Parathyroid adenoma (tissue), 2 donors: ENCODE data around the gene SLC9A3.

ENCODE experiments used
- H2AFZ ChIP-seq: fragments of 300-600 bp; sonication (generic); one replicate; pipeline ENCODE4 v1.7.0; 2017; ENCODE audit warnings: antibody characterized with exemption, mild to moderate bottlenecking
- H3K27ac ChIP-seq: fragments of 300-600 bp; sonication (generic); one replicate; pipeline ENCODE4 v1.7.0; 2017
- H3K27me3 ChIP-seq: fragments of 300-600 bp; sonication (generic); one replicate; pipeline ENCODE4 v1.7.0; 2017; ENCODE audit warnings: low read length; ENCODE audit not compliant: control insufficient read depth, insufficient read depth
- H3K36me3 ChIP-seq: fragments of 300-600 bp; sonication (generic); one replicate; pipeline ENCODE4 v1.7.0; 2017; ENCODE audit warnings: low read length; ENCODE audit not compliant: control insufficient read depth, insufficient read depth
- H3K4me1 ChIP-seq: fragments of 300-600 bp; sonication (generic); one replicate; pipeline ENCODE4 v1.7.0; 2017; ENCODE audit warnings: control low read depth
- H3K4me2 ChIP-seq: fragments of 300-600 bp; sonication (generic); one replicate; pipeline ENCODE4 v1.7.0; 2017; ENCODE audit warnings: low read length
- H3K4me3 ChIP-seq: fragments of 300-600 bp; sonication (generic); one replicate; pipeline ENCODE4 v1.7.0; 2017; ENCODE audit warnings: low read depth, low read length
- H3K79me2 ChIP-seq: fragments of 300-600 bp; sonication (generic); one replicate; pipeline ENCODE4 v1.7.0; 2017; ENCODE audit warnings: control low read depth
- H3K9ac ChIP-seq: fragments of 300-600 bp; sonication (generic); one replicate; pipeline ENCODE4 v1.7.0; 2017; ENCODE audit warnings: mild to moderate bottlenecking
- H3K9me3 ChIP-seq: fragments of 300-600 bp; sonication (generic); one replicate; pipeline ENCODE4 v1.7.0; 2017; ENCODE audit warnings: low read length; ENCODE audit not compliant: control insufficient read depth
- TF ChIP-seq, protein P1 (sequence below): fragments of 300-600 bp; sonication (generic); IDR thresholded peaks from one replicate; pipeline ENCODE4 v1.7.0; 2017; ENCODE audit warnings: antibody characterized with exemption, mild to moderate bottlenecking
- donor health status: primary hyperparathyroidism.

SLC9A3 gene

GRCh38 chr5:535846-536698, 11.8 kb upstream of the SLC9A3 start:
- Histone ChIP-seq H3K36me3 (no peaks in the 10 kb centered on the region), H3K4me3 (no peak overlapping the region), H3K27ac (no peak overlapping the region), H3K9me3 (no peaks in the 10 kb centered on the region), H3K79me2 (no peaks in the 10 kb centered on the region), H3K27me3 (peaks cover 4% of the 10 kb centered on the region), H2AFZ (no peak overlapping the region), H3K9ac (no peak overlapping the region), H3K4me1 (no peaks in the 10 kb centered on the region), H3K4me2 (no peak overlapping the region)
- TF ChIP-seq, protein P1, sequence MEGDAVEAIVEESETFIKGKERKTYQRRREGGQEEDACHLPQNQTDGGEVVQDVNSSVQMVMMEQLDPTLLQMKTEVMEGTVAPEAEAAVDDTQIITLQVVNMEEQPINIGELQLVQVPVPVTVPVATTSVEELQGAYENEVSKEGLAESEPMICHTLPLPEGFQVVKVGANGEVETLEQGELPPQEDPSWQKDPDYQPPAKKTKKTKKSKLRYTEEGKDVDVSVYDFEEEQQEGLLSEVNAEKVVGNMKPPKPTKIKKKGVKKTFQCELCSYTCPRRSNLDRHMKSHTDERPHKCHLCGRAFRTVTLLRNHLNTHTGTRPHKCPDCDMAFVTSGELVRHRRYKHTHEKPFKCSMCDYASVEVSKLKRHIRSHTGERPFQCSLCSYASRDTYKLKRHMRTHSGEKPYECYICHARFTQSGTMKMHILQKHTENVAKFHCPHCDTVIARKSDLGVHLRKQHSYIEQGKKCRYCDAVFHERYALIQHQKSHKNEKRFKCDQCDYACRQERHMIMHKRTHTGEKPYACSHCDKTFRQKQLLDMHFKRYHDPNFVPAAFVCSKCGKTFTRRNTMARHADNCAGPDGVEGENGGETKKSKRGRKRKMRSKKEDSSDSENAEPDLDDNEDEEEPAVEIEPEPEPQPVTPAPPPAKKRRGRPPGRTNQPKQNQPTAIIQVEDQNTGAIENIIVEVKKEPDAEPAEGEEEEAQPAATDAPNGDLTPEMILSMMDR, result no peak

- TF ChIP-seq, protein P1, result no peak
- no peaks in the 10 kb centered on the region for H3K4me1 ChIP-seq
- no peak overlapping the region for H3K9ac ChIP-seq
- H3K36me3 ChIP-seq, result no peaks in the 10 kb centered on the region
- no peak overlapping the region for H3K4me3 ChIP-seq
- no peak overlapping the region for H3K4me2 ChIP-seq
- H3K79me2 ChIP-seq, result no peaks in the 10 kb centered on the region
- H3K27ac ChIP-seq, result no peak overlapping the region
- peaks cover 4% of the 10 kb centered on the region for H3K27me3 ChIP-seq
- no peaks in the 10 kb centered on the region for H3K9me3 ChIP-seq
- H2AFZ ChIP-seq, result no peak overlapping the region
Measured at GRCh38 chr5:534743-535671, 10.8 kb upstream of the SLC9A3 start.

GRCh38 chr5:533955-534742, 9.9 kb upstream of the SLC9A3 start:
- Histone ChIP-seq H3K9ac (no peak overlapping the region), H3K36me3 (no peaks in the 10 kb centered on the region), H3K79me2 (no peaks in the 10 kb centered on the region)

GRCh38 chr5:533243-533954, 9.2 kb upstream of the SLC9A3 start:
- no peak overlapping the region for H2AFZ ChIP-seq
- H3K27me3 ChIP-seq, result no peaks in the 10 kb centered on the region
- no peak overlapping the region for H3K27ac ChIP-seq

More at GRCh38 chr5:533955-534742, 9.9 kb upstream of the SLC9A3 start:
- Histone ChIP-seq H3K4me3 (no peak overlapping the region), H3K27ac (no peak overlapping the region), H3K4me2 (no peak overlapping the region), H3K27me3 (peaks cover 4% of the 10 kb centered on the region), H3K9me3 (no peaks in the 10 kb centered on the region), H2AFZ (no peak overlapping the region), H3K4me1 (no peaks in the 10 kb centered on the region)
- TF ChIP-seq, protein P1, result no peak

More at GRCh38 chr5:533243-533954, 9.2 kb upstream of the SLC9A3 start:
- no peaks in the 10 kb centered on the region for H3K79me2 ChIP-seq
- TF ChIP-seq, protein P1, result no peak
- no peaks in the 10 kb centered on the region for H3K4me1 ChIP-seq
- H3K9ac ChIP-seq, result no peak overlapping the region
- no peak overlapping the region for H3K4me2 ChIP-seq
- no peaks in the 10 kb centered on the region for H3K9me3 ChIP-seq
- no peak overlapping the region for H3K4me3 ChIP-seq
- no peaks in the 10 kb centered on the region for H3K36me3 ChIP-seq
